ENCODE results near the gene FOXQ1.

Gene FOXQ1

DNA sequence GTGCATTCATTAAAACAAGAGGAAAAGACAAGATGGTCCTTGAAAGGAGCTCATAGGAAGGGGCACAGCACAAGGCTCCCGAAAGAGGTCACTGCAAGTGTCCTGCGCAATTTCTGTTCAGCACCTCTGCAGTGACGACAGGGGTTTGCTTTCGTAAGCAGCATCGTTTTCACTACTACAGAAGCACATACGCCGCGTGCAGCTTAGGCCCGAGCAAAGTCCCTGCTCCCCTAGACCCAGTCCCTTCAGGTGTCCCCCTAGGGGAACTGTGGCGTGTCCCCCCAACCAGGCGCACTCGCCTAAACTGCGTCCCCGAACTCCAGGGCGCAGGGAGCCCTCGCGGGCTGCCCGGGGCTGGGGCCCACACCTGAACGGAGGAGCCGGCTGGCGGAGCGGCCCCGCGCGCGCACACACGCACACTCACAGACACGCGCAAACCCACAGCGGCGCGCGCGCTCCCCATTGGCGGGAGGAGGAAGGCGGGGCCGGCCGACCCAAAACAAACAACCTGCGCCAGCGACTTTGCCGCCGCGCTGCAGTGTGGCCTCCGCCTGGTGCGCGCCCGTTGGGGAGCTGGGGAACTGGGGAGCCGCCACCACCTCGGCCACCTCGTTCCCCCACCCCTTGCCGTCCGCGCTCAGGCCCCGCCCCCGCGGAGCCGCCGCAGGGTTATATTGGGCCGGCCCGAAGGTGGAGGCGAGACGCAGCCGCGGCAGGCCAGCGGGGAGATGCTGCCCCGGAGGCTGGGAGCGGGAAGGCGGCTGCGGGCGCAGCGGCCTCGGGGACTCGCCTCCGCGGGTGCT is at the start of gene FOXQ1 (continued):
- no peak for TF ChIP-seq ZNF138 (tag by site-specific recombination; IDR thresholded peaks at IDR 0.05; ENCODE audit: borderline replicate concordance)
- no peak for TF ChIP-seq ZNF670 (tag by site-specific recombination; IDR thresholded peaks at IDR 0.05; ENCODE audit: low read depth)
- TF ChIP-seq, protein P1, sequence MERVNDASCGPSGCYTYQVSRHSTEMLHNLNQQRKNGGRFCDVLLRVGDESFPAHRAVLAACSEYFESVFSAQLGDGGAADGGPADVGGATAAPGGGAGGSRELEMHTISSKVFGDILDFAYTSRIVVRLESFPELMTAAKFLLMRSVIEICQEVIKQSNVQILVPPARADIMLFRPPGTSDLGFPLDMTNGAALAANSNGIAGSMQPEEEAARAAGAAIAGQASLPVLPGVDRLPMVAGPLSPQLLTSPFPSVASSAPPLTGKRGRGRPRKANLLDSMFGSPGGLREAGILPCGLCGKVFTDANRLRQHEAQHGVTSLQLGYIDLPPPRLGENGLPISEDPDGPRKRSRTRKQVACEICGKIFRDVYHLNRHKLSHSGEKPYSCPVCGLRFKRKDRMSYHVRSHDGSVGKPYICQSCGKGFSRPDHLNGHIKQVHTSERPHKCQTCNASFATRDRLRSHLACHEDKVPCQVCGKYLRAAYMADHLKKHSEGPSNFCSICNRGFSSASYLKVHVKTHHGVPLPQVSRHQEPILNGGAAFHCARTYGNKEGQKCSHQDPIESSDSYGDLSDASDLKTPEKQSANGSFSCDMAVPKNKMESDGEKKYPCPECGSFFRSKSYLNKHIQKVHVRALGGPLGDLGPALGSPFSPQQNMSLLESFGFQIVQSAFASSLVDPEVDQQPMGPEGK (tag by site-specific recombination; IDR thresholded peaks at IDR 0.05), result peak; percentile 87
- TF ChIP-seq ZNF324 (tag by site-specific recombination; IDR thresholded peaks at IDR 0.05), result no peak
- TF ChIP-seq SP2 (tag by site-specific recombination; IDR thresholded peaks at IDR 0.05), result peak; percentile 67
- no peak for TF ChIP-seq ZNF132 (tag by site-specific recombination; IDR thresholded peaks at IDR 0.05; ENCODE audit: borderline replicate concordance)
- TF ChIP-seq WT1 (tag by site-specific recombination; IDR thresholded peaks at IDR 0.05), result no peak; the same call in 1 of the 2 replicates
- TF ChIP-seq SCRT1 (tag by site-specific recombination; IDR thresholded peaks at IDR 0.05; ENCODE audit: borderline replicate concordance), result no peak
- TF ChIP-seq, protein P2, sequence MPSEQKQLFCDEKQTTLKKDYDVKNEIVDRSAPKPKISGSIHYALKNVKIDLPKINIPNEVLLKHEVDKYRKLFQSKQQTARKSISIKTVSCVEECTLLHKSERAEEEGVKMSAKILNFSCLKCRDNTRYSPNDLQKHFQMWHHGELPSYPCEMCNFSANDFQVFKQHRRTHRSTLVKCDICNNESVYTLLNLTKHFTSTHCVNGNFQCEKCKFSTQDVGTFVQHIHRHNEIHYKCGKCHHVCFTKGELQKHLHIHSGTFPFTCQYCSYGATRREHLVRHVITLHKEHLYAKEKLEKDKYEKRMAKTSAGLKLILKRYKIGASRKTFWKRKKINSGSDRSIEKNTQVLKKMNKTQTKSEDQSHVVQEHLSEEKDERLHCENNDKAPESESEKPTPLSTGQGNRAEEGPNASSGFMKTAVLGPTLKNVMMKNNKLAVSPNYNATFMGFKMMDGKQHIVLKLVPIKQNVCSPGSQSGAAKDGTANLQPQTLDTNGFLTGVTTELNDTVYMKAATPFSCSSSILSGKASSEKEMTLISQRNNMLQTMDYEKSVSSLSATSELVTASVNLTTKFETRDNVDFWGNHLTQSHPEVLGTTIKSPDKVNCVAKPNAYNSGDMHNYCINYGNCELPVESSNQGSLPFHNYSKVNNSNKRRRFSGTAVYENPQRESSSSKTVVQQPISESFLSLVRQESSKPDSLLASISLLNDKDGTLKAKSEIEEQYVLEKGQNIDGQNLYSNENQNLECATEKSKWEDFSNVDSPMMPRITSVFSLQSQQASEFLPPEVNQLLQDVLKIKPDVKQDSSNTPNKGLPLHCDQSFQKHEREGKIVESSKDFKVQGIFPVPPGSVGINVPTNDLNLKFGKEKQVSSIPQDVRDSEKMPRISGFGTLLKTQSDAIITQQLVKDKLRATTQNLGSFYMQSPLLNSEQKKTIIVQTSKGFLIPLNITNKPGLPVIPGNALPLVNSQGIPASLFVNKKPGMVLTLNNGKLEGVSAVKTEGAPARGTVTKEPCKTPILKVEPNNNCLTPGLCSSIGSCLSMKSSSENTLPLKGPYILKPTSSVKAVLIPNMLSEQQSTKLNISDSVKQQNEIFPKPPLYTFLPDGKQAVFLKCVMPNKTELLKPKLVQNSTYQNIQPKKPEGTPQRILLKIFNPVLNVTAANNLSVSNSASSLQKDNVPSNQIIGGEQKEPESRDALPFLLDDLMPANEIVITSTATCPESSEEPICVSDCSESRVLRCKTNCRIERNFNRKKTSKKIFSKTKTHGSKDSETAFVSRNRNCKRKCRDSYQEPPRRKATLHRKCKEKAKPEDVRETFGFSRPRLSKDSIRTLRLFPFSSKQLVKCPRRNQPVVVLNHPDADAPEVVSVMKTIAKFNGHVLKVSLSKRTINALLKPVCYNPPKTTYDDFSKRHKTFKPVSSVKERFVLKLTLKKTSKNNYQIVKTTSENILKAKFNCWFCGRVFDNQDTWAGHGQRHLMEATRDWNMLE (tag by site-specific recombination; conservative IDR thresholded peaks at IDR 0.05; ENCODE audit: low read depth), result no peak
- TF ChIP-seq ZBTB21 (tag by site-specific recombination; IDR thresholded peaks at IDR 0.05), result peak; percentile 96
- TF ChIP-seq ZNF555 (tag by site-specific recombination; conservative IDR thresholded peaks at IDR 0.05), result no peak
- TF ChIP-seq, protein P3, sequence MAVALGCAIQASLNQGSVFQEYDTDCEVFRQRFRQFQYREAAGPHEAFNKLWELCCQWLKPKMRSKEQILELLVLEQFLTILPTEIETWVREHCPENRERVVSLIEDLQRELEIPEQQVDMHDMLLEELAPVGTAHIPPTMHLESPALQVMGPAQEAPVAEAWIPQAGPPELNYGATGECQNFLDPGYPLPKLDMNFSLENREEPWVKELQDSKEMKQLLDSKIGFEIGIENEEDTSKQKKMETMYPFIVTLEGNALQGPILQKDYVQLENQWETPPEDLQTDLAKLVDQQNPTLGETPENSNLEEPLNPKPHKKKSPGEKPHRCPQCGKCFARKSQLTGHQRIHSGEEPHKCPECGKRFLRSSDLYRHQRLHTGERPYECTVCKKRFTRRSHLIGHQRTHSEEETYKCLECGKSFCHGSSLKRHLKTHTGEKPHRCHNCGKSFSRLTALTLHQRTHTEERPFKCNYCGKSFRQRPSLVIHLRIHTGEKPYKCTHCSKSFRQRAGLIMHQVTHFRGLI (tag by site-specific recombination; IDR thresholded peaks at IDR 0.05), result no peak
- TF ChIP-seq ZSCAN30 (tag by site-specific recombination; IDR thresholded peaks at IDR 0.05), result 0 out of 2 replicates have a peak, but pooled peaks have one; percentile 8
- TF ChIP-seq ZNF561 (tag by site-specific recombination; IDR thresholded peaks at IDR 0.05; ENCODE audit: borderline replicate concordance), result peak; percentile 37; the same call in 1 of the 2 replicates
- TF ChIP-seq ZNF202 (tag by site-specific recombination; IDR thresholded peaks at IDR 0.05; ENCODE audit: borderline replicate concordance), result no peak
- TF ChIP-seq ZBTB6 (tag by site-specific recombination; IDR thresholded peaks at IDR 0.05), result 0 out of 2 replicates have a peak, but pooled peaks have one; percentile 10
- TF ChIP-seq HOXD13 (CRISPR knock-in tag; IDR thresholded peaks at IDR 0.05; ENCODE audit: borderline replicate concordance), result no peak
- 0 out of 2 replicates have a peak, but pooled peaks have one; percentile 5 for TF ChIP-seq ZNF513 (tag by site-specific recombination; IDR thresholded peaks at IDR 0.05)
- no peak; the same call in none of the 2 replicates for TF ChIP-seq PRDM1 (tag by site-specific recombination; IDR thresholded peaks at IDR 0.05)
- no peak for TF ChIP-seq MYNN (tag by site-specific recombination; IDR thresholded peaks at IDR 0.05; ENCODE audit: borderline replicate concordance)
- TF ChIP-seq ZNF426 (tag by site-specific recombination; IDR thresholded peaks at IDR 0.05), result no peak
- TF ChIP-seq KLF8 (tag by site-specific recombination; IDR thresholded peaks at IDR 0.05), result peak; percentile 49; the same call in 1 of the 2 replicates
- TF ChIP-seq ZNF140 (tag by site-specific recombination; IDR thresholded peaks at IDR 0.05), result no peak
- TF ChIP-seq ZNF302 (tag by site-specific recombination; IDR thresholded peaks at IDR 0.05; ENCODE audit: low read depth), result no peak
- peak; percentile 47; the same call in 1 of the 2 replicates for TF ChIP-seq GLIS1 (tag by site-specific recombination; IDR thresholded peaks at IDR 0.05)
- TF ChIP-seq ZNF660 (tag by site-specific recombination; IDR thresholded peaks at IDR 0.05), result peak; percentile 11; the same call in 1 of the 2 replicates
